Upper lobe of left lung (tissue), 6 donors: Measurements from ENCODE around the gene PLXNB1. TPM values are rescaled to one million over a fixed set of nuclear protein-coding genes. Genes with fewer than 3 reads are reported as not detected.

Experiments used
- ATAC-seq, 2 donors: fragments of 200-7000 bp; cut with Tn5 transposase; one replicate each; pipeline ENCODE4 v1.9.1; 2022; ENCODE audit warnings: mild to moderate bottlenecking in 2 of 2, moderate library complexity in 2 of 2; ENCODE audit not compliant: low FRiP score in 2 of 2
- DNase-seq, 2 donors: peaks; one replicate each; pipeline ENCODE4 v3.0.0-alpha.2; 2019 to 2020
- H3K27ac ChIP-seq, 4 donors: fragments of 200-600 bp; sonication (generic); one replicate each; pipeline ENCODE4 v1.5.1; 2016 to 2019
- H3K27me3 ChIP-seq, 4 donors: fragments of 200-600 bp; sonication (generic); one replicate each; pipeline ENCODE4 v1.5.1; 2017 to 2019
- H3K36me3 ChIP-seq, 4 donors: fragments of 200-600 bp; sonication (generic); one replicate each; pipeline ENCODE4 v1.5.1; 2016 to 2019
- H3K4me1 ChIP-seq, 4 donors: fragments of 200-600 bp; sonication (generic); one replicate each; pipeline ENCODE4 v1.5.1; 2018 to 2019
- H3K4me3 ChIP-seq, 4 donors: fragments of 200-600 bp; sonication (generic); one replicate each; pipeline ENCODE4 v1.5.1; 2017 to 2019; ENCODE audit warnings: mild to moderate bottlenecking in 2 of 4, moderate library complexity in 1 of 4
- H3K9me3 ChIP-seq, 4 donors: fragments of 200-600 bp; sonication (generic); one replicate each; pipeline ENCODE4 v1.5.1; 2018 to 2019
- CTCF ChIP-seq, 6 experiments: fragments of 450-650 bp in 4 of 6; fragments of 200-600 bp in 2 of 6; sonication (generic) in 2 of 6; IDR thresholded peaks; one replicate each; pipeline ENCODE4 v1.5.1; 2016 to 2019; ENCODE audit warnings: antibody characterized with exemption in 6 of 6
- EP300 ChIP-seq, 4 donors: sonication (generic); formaldehyde crosslinking; IDR thresholded peaks; one replicate each; pipeline ENCODE4 v1.5.1; 2017; ENCODE audit warnings: antibody characterized with exemption in 4 of 4, control low read depth in 2 of 4
- POLR2A ChIP-seq, 4 donors: fragments of 450-650 bp; IDR thresholded peaks; one replicate each; pipeline ENCODE4 v1.5.1; 2016 to 2017; ENCODE audit warnings: antibody characterized with exemption in 4 of 4, mild to moderate bottlenecking in 2 of 4
- POLR2AphosphoS5 ChIP-seq, 2 donors: sonication (generic); formaldehyde crosslinking; IDR thresholded peaks; one replicate each; pipeline ENCODE4 v1.5.1; 2017; ENCODE audit warnings: antibody characterized with exemption in 2 of 2
- WGBS, 2 donors: methylation state at CpG; one replicate each; pipeline ENCODE4 v1.1.5; 2017 to 2018; 5-methylcytosine and 5-hydroxymethylcytosine counted together
- total RNA-seq, 6 donors: library from RNA; depleted of rRNA in 4 of 6; stranded (reverse); fragments of >200 nt in 4 of 6; gene quantifications; one replicate each; pipeline versions ENCODE4 v1.1.0 to v1.2.1, GENCODE V29; 2016 to 2021
- donor health status: DM: no; HTN: no; CAD: no; lungs with moderate emphysema.
- donor health status: DM: no; HTN: yes; CAD: no; lungs with severe emphysema.

Gene PLXNB1
- total RNA-seq, 6 donors from 2014 or later = 91.2 to 588 (median 123) TPM

GRCh38 chr3:48367201-48367600, 62.7 kb downstream of the PLXNB1 start:
- no peaks in the 10 kb centered on the region for H3K27me3 ChIP-seq
- H3K4me3 ChIP-seq = no peak overlapping the region
- no peaks in the 10 kb centered on the region for H3K4me1 ChIP-seq
- ATAC-seq (no peak), DNase-seq (no peak)
- no peak for TF ChIP-seq CTCF (IDR thresholded peaks at IDR 0.05)
- TF ChIP-seq POLR2AphosphoS5 (IDR thresholded peaks at IDR 0.05) = no peak
- no peak for TF ChIP-seq EP300 (IDR thresholded peaks at IDR 0.05)
- TF ChIP-seq POLR2A (IDR thresholded peaks at IDR 0.05) = no peak
- no peaks in the 10 kb centered on the region for H3K9me3 ChIP-seq
- no peak overlapping the region for H3K27ac ChIP-seq
- H3K36me3 ChIP-seq = no peaks in the 10 kb centered on the region

- ATAC-seq = no peak
These were observed 65.0 kb downstream of the PLXNB1 start for GRCh38 chr3:48364840-48365239.

GRCh38 chr3:48361928-48362327, 68.0 kb downstream of the PLXNB1 start:
- no peak for DNase-seq
- no peak for ATAC-seq
- H3K9me3 ChIP-seq = peaks cover 0 to 7% (median 3%) of the 10 kb centered on the region in 4 donors
- H3K27me3 ChIP-seq = no peaks in the 10 kb centered on the region
- no peak overlapping the region for H3K27ac ChIP-seq
- no peak for TF ChIP-seq POLR2AphosphoS5 (IDR thresholded peaks at IDR 0.05)
- no peak for TF ChIP-seq CTCF (IDR thresholded peaks at IDR 0.05)
- no peak for TF ChIP-seq POLR2A (IDR thresholded peaks at IDR 0.05)
- no peak for TF ChIP-seq EP300 (IDR thresholded peaks at IDR 0.05)
- H3K4me1 ChIP-seq = no peaks in the 10 kb centered on the region
- no peaks in the 10 kb centered on the region for H3K36me3 ChIP-seq
- H3K4me3 ChIP-seq = no peak overlapping the region

More at GRCh38 chr3:48364840-48365239, 65.0 kb downstream of the PLXNB1 start:
- WGBS, 2 donors = 75 to 85% methylated on average over 1 of the region's 1 CpG
- H3K27ac ChIP-seq = no peak overlapping the region
- H3K4me1 ChIP-seq = no peaks in the 10 kb centered on the region
- H3K27me3 ChIP-seq = no peaks in the 10 kb centered on the region
- H3K9me3 ChIP-seq = peaks cover 0 to 7% (median 3%) of the 10 kb centered on the region in 4 donors
- H3K4me3 ChIP-seq = no peak overlapping the region
- no peaks in the 10 kb centered on the region for H3K36me3 ChIP-seq
- DNase-seq = no peak
- TF ChIP-seq EP300 (IDR thresholded peaks at IDR 0.05) (no peak), POLR2A (IDR thresholded peaks at IDR 0.05) (no peak), CTCF (IDR thresholded peaks at IDR 0.05) (no peak), POLR2AphosphoS5 (IDR thresholded peaks at IDR 0.05) (no peak)

- H3K4me3 ChIP-seq = no peak overlapping the region
- DNase-seq = no peak
- 55 to 61% methylated on average over 1 of the region's 1 CpG for WGBS, 2 donors
These were observed 73.5 kb downstream of the PLXNB1 start for GRCh38 chr3:48356419-48356818.

More at GRCh38 chr3:48356419-48356818, 73.5 kb downstream of the PLXNB1 start:
- ATAC-seq = no peak
- Histone ChIP-seq H3K4me1 (no peaks in the 10 kb centered on the region), H3K9me3 (peaks cover 0 to 4% (median 2%) of the 10 kb centered on the region in 4 donors), H3K36me3 (no peaks in the 10 kb centered on the region), H3K27ac (no peak overlapping the region), H3K27me3 (no peaks in the 10 kb centered on the region)
- TF ChIP-seq POLR2AphosphoS5 (IDR thresholded peaks at IDR 0.05) (no peak), CTCF (IDR thresholded peaks at IDR 0.05) (no peak)
